PC-3 (cell line): ENCODE measurements around the gene PRKAR2A. TPM values are rescaled to one million over a fixed set of nuclear protein-coding genes. Genes with fewer than 3 reads are reported as not detected.

Source experiments
- ATAC-seq: fragments of 200-7000 bp; cut with Tn5 transposase; 2 replicates; pipeline ENCODE4 v1.9.1; 2020; ENCODE audit warnings: mild to moderate bottlenecking, moderate library complexity
- BruUV-seq: library from RNA; stranded (reverse); fragments of 400-500 nt; replicated peaks from 2 replicates; lab custom pipeline; 2021; lab: Mats Ljungman, UMichigan
- CTCF ChIA-PET: fragments of 300-600 bp; sonication (Branson Sonifier 250); formaldehyde crosslinking; loops from one replicate; lab custom pipeline; 2022; ENCODE audit warnings: antibody characterized with exemption; lab: Charles Lee
- POLR2A ChIA-PET: fragments of 300-600 bp; sonication (Branson Sonifier 250); formaldehyde crosslinking; loops from one replicate; lab custom pipeline; 2022; ENCODE audit warnings: antibody characterized with exemption; ENCODE audit not compliant: unreplicated experiment; lab: Charles Lee
- DNase-seq: peaks from one replicate; pipeline ENCODE4 v3.0.0-alpha.2; 2015
- H2AFZ ChIP-seq: fragments of 300-600 bp; sonication (generic); 2 replicates; pipeline ENCODE4 v1.6.0; 2016; ENCODE audit warnings: antibody characterized with exemption, low read length
- H3F3A ChIP-seq: fragments of 300-600 bp; sonication (generic); one replicate; pipeline ENCODE4 v1.6.0; 2017; ENCODE audit warnings: antibody characterized with exemption, low read length, control low read depth, mild to moderate bottlenecking; ENCODE audit not compliant: unreplicated experiment
- H3K27ac ChIP-seq: fragments of 300-600 bp; sonication (generic); 2 replicates; pipeline ENCODE4 v1.5.1; 2016; ENCODE audit warnings: mild to moderate bottlenecking, low read length
- H3K27me3 ChIP-seq: fragments of 300-600 bp; sonication (generic); 2 replicates; pipeline ENCODE4 v1.6.1; 2016; ENCODE audit warnings: low read length, mixed read lengths
- H3K36me3 ChIP-seq: fragments of 300-600 bp; sonication (generic); 2 replicates; pipeline ENCODE4 v1.6.1; 2016; ENCODE audit warnings: low read depth, mixed run types, low read length, mixed read lengths
- H3K4me1 ChIP-seq: fragments of 300-600 bp; sonication (generic); 2 replicates; pipeline ENCODE4 v1.5.1; 2016; ENCODE audit warnings: low read length; ENCODE audit not compliant: insufficient read depth
- H3K4me2 ChIP-seq: fragments of 300-600 bp; sonication (generic); 2 replicates; pipeline ENCODE4 v1.6.0; 2016; ENCODE audit warnings: low read length
- H3K4me3 ChIP-seq: fragments of 300-600 bp; sonication (generic); 2 replicates; pipeline ENCODE4 v1.5.1; 2016; ENCODE audit warnings: mild to moderate bottlenecking, low read length, mixed read lengths
- H3K79me2 ChIP-seq: fragments of 300-600 bp; sonication (generic); 2 replicates; pipeline ENCODE4 v1.6.1; 2017; ENCODE audit warnings: low read length, mixed read lengths
- H3K9ac ChIP-seq: fragments of 300-600 bp; sonication (generic); 2 replicates; pipeline ENCODE4 v1.6.0; 2016; ENCODE audit warnings: mild to moderate bottlenecking, low read length
- H3K9me2 ChIP-seq: fragments of 300-600 bp; sonication (generic); replicated peaks from 2 replicates; pipeline ENCODE4 v1.6.1; 2016; ENCODE audit warnings: mixed run types, low read length, mixed read lengths
- H3K9me3 ChIP-seq: fragments of 300-600 bp; sonication (generic); 2 replicates; pipeline ENCODE4 v1.6.1; 2016; ENCODE audit warnings: low read length, mixed read lengths
- H4K20me1 ChIP-seq: fragments of 300-600 bp; sonication (generic); 2 replicates; pipeline ENCODE4 v1.6.1; 2016; ENCODE audit warnings: low read length, mixed read lengths
- EZH2 ChIP-seq: fragments of 300-600 bp; sonication (generic); IDR thresholded peaks from one replicate; pipeline ENCODE4 v1.6.1; 2017; ENCODE audit warnings: antibody characterized with exemption, mild to moderate bottlenecking, low read length; ENCODE audit not compliant: unreplicated experiment
- EZH2phosphoT487 ChIP-seq: fragments of 300-600 bp; sonication (generic); IDR thresholded peaks from 2 replicates; pipeline ENCODE4 v1.6.1; 2018; ENCODE audit warnings: mild to moderate bottlenecking, antibody characterized with exemption, low read length, borderline replicate concordance
- intact Hi-C: fragments of 100-400 bp; cut with micrococcal nuclease; formaldehyde crosslinking; loops from 2 replicates; pipeline ENCODE4 v1.9.0; 2023
- total RNA-seq: library from RNA; depleted of rRNA; stranded (reverse); fragments of >200 nt; gene quantifications from 2 replicates; pipeline ENCODE4 v1.2.3, GENCODE V29; 2014
- TF ChIP-seq, protein P1 (sequence below): fragments of 300-600 bp; sonication (generic); conservative IDR thresholded peaks from 2 replicates; pipeline ENCODE4 v1.5.1; 2017; ENCODE audit warnings: antibody characterized with exemption, low read depth, mild to moderate bottlenecking, low read length

The PRKAR2A gene
- total RNA-seq, 1 experiment from 2014 or later = 68.1 TPM

DNA sequence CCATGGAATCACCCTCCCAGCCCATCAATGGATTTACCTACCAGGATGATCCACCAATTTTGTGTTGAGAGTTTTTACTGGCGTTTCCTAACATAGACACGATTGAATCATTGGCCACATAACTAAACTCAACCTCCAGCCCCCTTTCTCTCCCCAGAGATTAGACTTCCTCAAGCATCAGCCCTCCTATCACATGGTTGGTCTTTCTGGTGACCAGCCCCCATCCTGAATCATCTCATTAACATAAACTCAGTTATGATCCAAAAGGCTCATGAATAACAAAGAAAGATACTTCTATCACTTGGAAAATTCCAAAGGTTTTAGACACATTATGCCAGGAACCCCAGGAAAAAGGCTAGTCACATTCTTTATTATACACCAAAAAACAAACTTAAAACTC is 21.2 kb downstream of the PRKAR2A start:
- BruUV-seq = no TSS peak
- no peak for DNase-seq
- no peaks in the 10 kb centered on the region for H4K20me1 ChIP-seq
- H3F3A ChIP-seq = no peaks in the 10 kb centered on the region
- H3K27ac ChIP-seq = no peak overlapping the region
- no peak overlapping the region for H3K4me3 ChIP-seq
- ChIA-PET CTCF (no interaction called here), POLR2A (no interaction called here)
- H3K4me1 ChIP-seq = no peaks in the 10 kb centered on the region
- no peak overlapping the region for H3K4me2 ChIP-seq
- H3K9ac ChIP-seq = no peak overlapping the region
- H3K9me3 ChIP-seq = no peaks in the 10 kb centered on the region
- intact Hi-C loops = no loop called here
- no peaks in the 10 kb centered on the region for H3K36me3 ChIP-seq
- no peak for ATAC-seq
- no peaks in the 10 kb centered on the region for H3K9me2 ChIP-seq
- TF ChIP-seq EZH2phosphoT487 (no peak), EZH2 (no peak)
- H3K27me3 ChIP-seq = no peaks in the 10 kb centered on the region
- H2AFZ ChIP-seq = no peak overlapping the region
- peaks cover 69% of the 10 kb centered on the region for H3K79me2 ChIP-seq

DNA sequence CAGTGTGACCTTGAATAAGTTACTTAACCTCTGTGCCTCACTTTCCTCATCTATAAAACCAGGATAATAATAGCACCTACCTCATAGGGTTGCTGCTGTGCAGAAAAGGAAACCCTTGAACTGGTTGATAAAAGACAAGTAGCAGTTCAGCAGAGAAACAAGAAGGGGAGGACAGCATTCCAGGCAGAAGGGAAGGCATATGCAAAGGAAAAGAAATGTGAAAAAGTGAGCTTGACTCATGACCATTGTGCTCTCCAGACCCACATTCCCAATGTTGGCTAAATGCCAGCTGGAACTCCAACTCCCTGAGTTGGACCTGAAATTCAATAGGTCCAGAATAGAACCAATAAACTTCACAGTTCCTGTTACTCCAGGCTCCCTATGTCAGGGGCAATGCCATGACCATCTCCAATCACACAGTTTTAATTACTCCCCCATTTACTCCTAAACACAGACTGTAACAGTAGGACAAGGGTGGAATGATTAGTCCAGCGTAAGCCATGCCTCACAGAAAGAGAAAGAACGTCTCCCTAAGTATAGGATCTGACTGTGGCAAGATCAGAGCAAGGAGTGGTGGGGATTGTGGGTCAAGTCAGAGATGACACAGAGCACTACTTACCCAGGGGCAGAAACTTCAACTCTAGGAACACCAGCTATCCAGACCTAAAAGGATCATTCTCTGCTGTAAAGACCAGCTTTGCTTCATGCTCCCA is 26.9 kb downstream of the PRKAR2A start:
- Histone ChIP-seq H3K9me2 (no peaks in the 10 kb centered on the region), H3K27ac (no peak overlapping the region), H3K9me3 (no peaks in the 10 kb centered on the region), H3K4me1 (0 out of 2 replicates have a peak, but pooled peaks cover 9% of the 10 kb centered on the region), H3K9ac (no peak overlapping the region), H2AFZ (no peak overlapping the region), H3K79me2 (peaks cover 62% of the 10 kb centered on the region), H3F3A (no peaks in the 10 kb centered on the region), H3K36me3 (no peaks in the 10 kb centered on the region), H3K27me3 (no peaks in the 10 kb centered on the region), H4K20me1 (0 out of 2 replicates have a peak, but pooled peaks cover 5% of the 10 kb centered on the region), H3K4me3 (no peak overlapping the region), H3K4me2 (no peak overlapping the region)
- POLR2A ChIA-PET = no interaction called here
- no TSS peak for BruUV-seq
- ATAC-seq = no peak; the same call in 1 of the 2 replicates
- DNase-seq = peak; percentile 45
- TF ChIP-seq EZH2phosphoT487 (no peak), EZH2 (no peak)
- TF ChIP-seq, protein P1, sequence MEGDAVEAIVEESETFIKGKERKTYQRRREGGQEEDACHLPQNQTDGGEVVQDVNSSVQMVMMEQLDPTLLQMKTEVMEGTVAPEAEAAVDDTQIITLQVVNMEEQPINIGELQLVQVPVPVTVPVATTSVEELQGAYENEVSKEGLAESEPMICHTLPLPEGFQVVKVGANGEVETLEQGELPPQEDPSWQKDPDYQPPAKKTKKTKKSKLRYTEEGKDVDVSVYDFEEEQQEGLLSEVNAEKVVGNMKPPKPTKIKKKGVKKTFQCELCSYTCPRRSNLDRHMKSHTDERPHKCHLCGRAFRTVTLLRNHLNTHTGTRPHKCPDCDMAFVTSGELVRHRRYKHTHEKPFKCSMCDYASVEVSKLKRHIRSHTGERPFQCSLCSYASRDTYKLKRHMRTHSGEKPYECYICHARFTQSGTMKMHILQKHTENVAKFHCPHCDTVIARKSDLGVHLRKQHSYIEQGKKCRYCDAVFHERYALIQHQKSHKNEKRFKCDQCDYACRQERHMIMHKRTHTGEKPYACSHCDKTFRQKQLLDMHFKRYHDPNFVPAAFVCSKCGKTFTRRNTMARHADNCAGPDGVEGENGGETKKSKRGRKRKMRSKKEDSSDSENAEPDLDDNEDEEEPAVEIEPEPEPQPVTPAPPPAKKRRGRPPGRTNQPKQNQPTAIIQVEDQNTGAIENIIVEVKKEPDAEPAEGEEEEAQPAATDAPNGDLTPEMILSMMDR = no peak
- CTCF ChIA-PET = no interaction called here
- intact Hi-C loops = no loop called here

GRCh38 chr3:48819234-48820221 is 28.1 kb downstream of the PRKAR2A start:
- POLR2A ChIA-PET = no interaction called here
- no TSS peak for BruUV-seq

More at GRCh38 chr3:48819234-48820221, 28.1 kb downstream of the PRKAR2A start:
- ATAC-seq (no peak), DNase-seq (no peak)
- intact Hi-C loops = no loop called here
- CTCF ChIA-PET = no interaction called here
- Histone ChIP-seq H4K20me1 (0 out of 2 replicates have a peak, but pooled peaks cover 5% of the 10 kb centered on the region), H3K4me2 (no peak overlapping the region), H3K27me3 (no peaks in the 10 kb centered on the region), H2AFZ (no peak overlapping the region), H3K9ac (no peak overlapping the region), H3K4me3 (no peak overlapping the region), H3K79me2 (peaks cover 61% of the 10 kb centered on the region), H3K9me3 (no peaks in the 10 kb centered on the region), H3K4me1 (0 out of 2 replicates have a peak, but pooled peaks cover 9% of the 10 kb centered on the region), H3K9me2 (no peaks in the 10 kb centered on the region), H3F3A (no peaks in the 10 kb centered on the region), H3K27ac (no peak overlapping the region), H3K36me3 (no peaks in the 10 kb centered on the region)
- TF ChIP-seq EZH2phosphoT487 (no peak), EZH2 (no peak)
- TF ChIP-seq, protein P1 = no peak
